SK-N-MC (cell line): ENCODE results near the gene SEMA3D.

Experiments used
- EZH2 ChIP-seq: fragments of 200-600 bp; sonication (generic); IDR thresholded peaks from one replicate; pipeline ENCODE4 v1.6.1; 2017; ENCODE audit warnings: antibody characterized with exemption
- FOXP2 ChIP-seq: optimal IDR thresholded peaks from 2 replicates; pipeline ENCODE3; 2011; ENCODE audit warnings: mild to moderate bottlenecking, moderate library complexity; ENCODE audit not compliant: insufficient read depth; ENCODE audit errors: extremely low read length, control extremely low read depth
- POLR2AphosphoS5 ChIP-seq: IDR thresholded peaks from 2 replicates; pipeline ENCODE4 v1.6.1; 2012; ENCODE audit warnings: mild to moderate bottlenecking, low read depth, low read length, borderline replicate concordance

DNA sequence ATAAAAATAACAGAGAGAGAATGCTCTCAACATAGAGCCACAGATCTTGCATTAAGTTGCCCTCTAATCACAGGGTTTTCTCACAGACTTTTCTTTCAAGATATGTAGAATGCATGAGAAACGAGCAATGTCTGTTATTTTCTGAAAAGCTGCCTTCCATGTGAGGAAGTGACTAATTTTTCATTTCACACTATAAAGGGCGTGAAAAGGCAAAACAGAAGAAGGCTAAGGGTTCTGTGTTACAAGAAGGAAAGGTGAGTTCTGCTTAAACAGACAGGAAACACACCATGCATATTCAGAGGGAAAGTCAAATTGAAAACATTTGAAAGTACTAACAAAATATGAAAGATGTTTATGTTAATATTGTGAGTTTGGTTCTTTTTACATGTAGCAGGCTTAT lies 189.2 kb downstream of the SEMA3D start:
- TF ChIP-seq POLR2AphosphoS5 (no peak), EZH2 (no peak), FOXP2 (no peak)
